ENCODE measurements around the gene SKOR1.

Gene SKOR1

DNA sequence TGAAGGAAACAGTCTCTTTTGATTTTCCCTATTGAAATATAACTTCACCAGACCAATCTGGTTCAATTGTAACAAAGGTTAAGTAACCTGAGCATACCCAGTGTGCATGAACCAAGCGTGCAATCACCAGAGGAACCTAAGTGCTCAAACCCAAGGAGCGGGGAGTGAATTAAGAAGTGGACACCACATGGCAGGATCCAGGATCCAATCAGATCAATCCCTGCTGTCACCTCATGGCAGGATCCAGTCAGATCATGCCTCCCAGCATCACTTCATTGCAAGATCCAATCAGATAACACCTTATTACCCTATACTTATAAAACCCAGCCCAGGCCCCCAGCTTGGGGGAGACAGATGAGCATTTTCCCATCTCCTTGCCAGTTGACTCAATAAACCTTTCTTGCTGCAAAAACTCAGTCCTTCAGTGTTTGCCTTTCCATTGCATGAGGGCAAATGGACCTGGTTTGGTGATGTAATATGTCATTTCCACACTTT lies 53.5 kb downstream of the SKOR1 start:
- H3K4me3 ChIP-seq (ENCODE audit: low read depth, low read length), result no peak overlapping the region
- no peak for TF ChIP-seq CTCF (IDR thresholded peaks at IDR 0.05; ENCODE audit: low read depth, low read length)
- DNase-seq (ENCODE audit: low read depth, low spot score), result no peak
- in situ Hi-C loops (cut with HindIII; ENCODE audit: low sequenced_read_pairs), result no loop called here

DNA sequence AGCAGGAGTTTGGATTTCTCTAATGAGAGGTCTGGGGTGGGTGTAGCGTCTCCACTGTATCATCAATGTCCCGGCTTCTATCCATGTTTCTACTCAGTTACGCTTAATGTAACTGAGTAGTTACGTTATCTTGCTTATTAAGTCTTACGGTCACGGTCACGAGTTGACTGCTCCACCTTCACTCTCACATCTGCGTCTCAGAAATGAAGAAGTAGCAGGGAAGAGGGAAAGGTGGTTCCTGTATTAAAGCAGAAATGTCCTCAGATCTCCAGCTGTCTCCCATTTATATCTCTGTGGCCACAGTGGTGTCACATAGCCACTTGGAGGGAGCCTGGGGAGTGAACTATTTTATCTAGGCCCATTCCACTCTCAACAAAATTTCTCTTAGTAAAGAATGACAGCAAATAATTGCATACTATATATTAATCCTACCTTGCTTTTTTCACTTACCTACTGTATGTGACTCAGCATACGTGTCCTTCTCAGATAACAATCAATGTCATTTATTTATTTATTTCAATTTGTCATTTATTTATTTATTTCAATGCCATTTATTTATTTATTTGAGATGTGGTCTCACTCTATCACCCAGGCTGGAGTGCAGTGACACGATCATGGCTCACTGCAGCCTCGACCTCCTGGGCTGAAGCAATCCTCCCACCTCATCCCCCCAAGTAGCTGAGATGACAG lies 54.3 kb downstream of the SKOR1 start:
- DNase-seq (ENCODE audit: low read depth, low spot score), result no peak
- no peak overlapping the region for H3K4me3 ChIP-seq (ENCODE audit: low read depth, low read length)
- no peak for TF ChIP-seq CTCF (IDR thresholded peaks at IDR 0.05; ENCODE audit: low read depth, low read length)
- in situ Hi-C loops (cut with HindIII; ENCODE audit: low sequenced_read_pairs), result no loop called here

DNA sequence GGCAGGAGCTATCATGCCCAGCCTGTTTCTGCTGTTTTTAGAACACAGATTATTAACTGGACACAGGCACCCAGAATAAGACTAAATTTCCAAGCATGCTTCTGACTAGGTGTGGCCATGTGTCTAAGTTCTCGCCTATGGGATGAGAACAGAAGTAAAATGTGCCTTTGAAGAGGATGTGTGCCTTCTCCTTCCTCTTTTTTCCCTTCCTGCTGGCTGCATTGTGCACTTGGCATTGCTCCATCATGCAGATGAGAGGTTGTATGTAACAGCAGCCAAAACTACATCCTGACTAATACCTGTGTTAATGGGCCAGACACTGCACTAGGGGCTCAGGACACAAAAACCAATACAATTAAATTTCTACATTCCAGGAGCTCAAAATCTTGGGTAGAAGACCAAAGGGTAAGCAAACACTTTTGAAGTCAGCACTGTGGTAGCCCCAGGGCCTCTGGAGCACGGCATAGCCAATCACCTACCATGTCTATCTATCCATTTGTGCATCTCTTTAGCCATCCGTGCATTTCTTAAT lies 55.4 kb downstream of the SKOR1 start:
- no peak for DNase-seq (ENCODE audit: low read depth, low spot score)
- H3K4me3 ChIP-seq (ENCODE audit: low read depth, low read length), result no peak overlapping the region
- in situ Hi-C loops (cut with HindIII; ENCODE audit: low sequenced_read_pairs), result no loop called here
- TF ChIP-seq CTCF (IDR thresholded peaks at IDR 0.05; ENCODE audit: low read depth, low read length), result no peak

DNA sequence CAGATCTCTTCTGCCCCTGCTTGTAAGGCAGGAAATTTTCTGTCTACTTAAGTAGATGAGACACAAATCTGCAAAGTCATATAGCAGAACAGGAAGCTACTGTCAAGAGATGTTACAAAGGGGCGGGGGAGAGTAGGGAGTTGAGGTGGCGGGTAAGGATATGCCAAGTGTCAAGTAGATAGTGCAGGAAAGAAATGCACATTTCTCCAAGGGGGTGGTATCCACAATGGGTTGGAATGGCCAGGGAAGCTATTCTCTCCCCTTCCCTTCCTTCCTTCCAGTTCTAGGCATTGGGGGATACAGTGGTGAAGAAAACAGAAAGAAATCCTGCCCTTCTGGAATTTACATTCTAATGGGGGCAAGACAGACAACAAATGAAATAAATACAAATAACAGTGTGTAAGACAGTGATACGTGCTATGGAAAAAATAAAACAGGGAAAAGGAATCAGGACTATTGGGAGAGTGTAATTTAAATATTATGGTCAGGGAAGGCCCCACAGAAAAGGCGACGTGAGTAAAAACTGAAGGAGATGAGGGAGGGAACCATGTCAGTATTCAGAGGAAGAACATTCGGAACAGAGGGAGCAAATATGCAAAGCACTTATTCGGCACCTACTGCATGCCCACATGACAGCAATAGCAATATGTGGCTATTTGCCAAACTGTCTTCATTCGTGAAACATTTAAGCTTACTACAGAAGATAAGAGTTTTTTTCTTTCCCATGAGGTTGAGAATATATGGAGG lies 57.4 kb downstream of the SKOR1 start:
- no peak for DNase-seq (ENCODE audit: low read depth, low spot score)
- no peak overlapping the region for H3K4me3 ChIP-seq (ENCODE audit: low read depth, low read length)
- no peak for TF ChIP-seq CTCF (IDR thresholded peaks at IDR 0.05; ENCODE audit: low read depth, low read length)
- in situ Hi-C loops (cut with HindIII; ENCODE audit: low sequenced_read_pairs), result no loop called here

- no peak for TF ChIP-seq CTCF (IDR thresholded peaks at IDR 0.05; ENCODE audit: low read depth, low read length)
- H3K4me3 ChIP-seq (ENCODE audit: low read depth, low read length), result no peak overlapping the region
- DNase-seq (ENCODE audit: low read depth, low spot score), result no peak
- in situ Hi-C loops (cut with HindIII; ENCODE audit: low sequenced_read_pairs), result no loop called here
These were observed 58.0 kb downstream of the SKOR1 start for GRCh38 chr15:67883234-67883773.

GRCh38 chr15:67884009-67884408 lies 58.7 kb downstream of the SKOR1 start:
- H3K4me3 ChIP-seq (ENCODE audit: low read depth, low read length), result no peak overlapping the region
- DNase-seq (ENCODE audit: low read depth, low spot score), result peak; percentile 5
- in situ Hi-C loops (cut with HindIII; ENCODE audit: low sequenced_read_pairs), result no loop called here
- TF ChIP-seq CTCF (IDR thresholded peaks at IDR 0.05; ENCODE audit: low read depth, low read length), result no peak
